Body of pancreas (tissue), 4 donors: ENCODE measurements around the gene NOP16.

Experiments used
- CTCF ChIP-seq, 7 experiments: fragments of 450-650 bp in 4 of 7; fragments of 200-600 bp in 3 of 7; sonication (generic) in 3 of 7; IDR thresholded peaks; one replicate each; pipeline ENCODE4 v1.5.1; 2016 to 2019; ENCODE audit warnings: antibody characterized with exemption in 7 of 7
- POLR2A ChIP-seq, 3 donors: fragments of 450-650 bp; IDR thresholded peaks; one replicate each; pipeline ENCODE4 v1.6.1; 2016; ENCODE audit warnings: antibody characterized with exemption in 3 of 3, mild to moderate bottlenecking in 2 of 3

- no peak for TF ChIP-seq CTCF (IDR thresholded peaks at IDR 0.05)
- no peak for TF ChIP-seq POLR2A (IDR thresholded peaks at IDR 0.05)
Observed at GRCh38 chr5:176383248-176383905, 5.0 kb downstream of the NOP16 start.
